Skin of body (tissue), 3 donors: ENCODE data around the gene CCDC85C. TPM values are rescaled to one million over a fixed set of nuclear protein-coding genes. Genes with fewer than 3 reads are reported as not detected.

Source experiments
- DNase-seq: peaks from one replicate; lab custom pipeline; 2025; lab: John Stamatoyannopoulos, UW
- small RNA-seq: library from RNA; depleted of rRNA; stranded (forward); fragments of <200 nt; gene quantifications from one replicate; pipeline ENCODE3, GENCODE V24; 2014; ENCODE audit warnings: low replicate concordance
- total RNA-seq: library from RNA; depleted of rRNA; stranded (reverse); fragments of >200 nt; gene quantifications from one replicate; pipeline ENCODE4 v1.2.3, GENCODE V29; 2014

The CCDC85C gene
- total RNA-seq, 1 donor from 2014 or later = 7.0 TPM

DNA sequence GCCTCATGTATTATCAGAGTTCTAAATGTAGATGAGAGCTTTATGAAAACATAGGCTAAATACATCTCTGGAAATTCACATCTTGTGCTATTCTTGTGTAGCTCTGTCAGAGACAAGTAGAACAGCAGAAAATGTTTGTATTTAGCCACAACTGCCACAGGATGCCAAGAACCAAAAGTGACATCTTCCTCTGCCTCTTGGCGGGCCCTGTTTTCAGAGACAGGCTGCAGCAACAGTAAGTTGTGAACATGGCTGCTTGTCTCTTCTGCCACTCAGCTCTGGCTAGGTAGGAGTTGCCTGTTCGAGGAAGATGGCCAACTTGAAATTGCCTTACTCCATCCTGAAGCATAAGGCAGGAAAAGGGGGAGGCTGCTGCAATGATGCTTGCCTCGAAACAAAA is 153.7 kb downstream of the CCDC85C start:
- DNase-seq = no peak

Small RNA genes within 50 kb of the gene (small RNA-seq; reads per million reads assigned to genes)
- not detected for gene RF00019

Other genes with a start within 250 kb of the CCDC85C start
- gene SETD3, start 123.3 kb downstream of the CCDC85C start, total RNA-seq = 40.7 TPM
- 64.6 TPM for gene CCNK, start 122.8 kb downstream of the CCDC85C start, total RNA-seq
- gene HHIPL1, start 40.9 kb upstream of the CCDC85C start, total RNA-seq = 0.99 TPM
- 2.0 TPM for gene CYP46A1, start 80.1 kb upstream of the CCDC85C start, total RNA-seq
- 39.1 TPM for gene EML1, start 189.2 kb upstream of the CCDC85C start, total RNA-seq